ENCODE results near the gene NCKAP5L.

GRCh38 chr12:49868449-49868848 is 40.2 kb upstream of the NCKAP5L start:
- TF ChIP-seq POLR2AphosphoS5 (IDR thresholded peaks at IDR 0.05), result no peak
- no peak for TF ChIP-seq CTCF (IDR thresholded peaks at IDR 0.05)
- TF ChIP-seq POLR2A (IDR thresholded peaks at IDR 0.05), result no peak
